OCI-LY3 (cell line): ENCODE results near the gene DEPP1.

Experiments used
- CTCF ChIP-seq: fragments of 200-600, 300-600 bp; sonication (generic); IDR thresholded peaks from 2 replicates; pipeline ENCODE4 v1.5.1; 2014; ENCODE audit warnings: antibody characterized with exemption, low read length, low read depth
- EZH2phosphoT487 ChIP-seq: fragments of 200-600 bp; shearing (Covaris generic); IDR thresholded peaks from 2 replicates; pipeline ENCODE4 v1.6.1; 2018; ENCODE audit warnings: antibody characterized with exemption, mixed run types, low read depth

- TF ChIP-seq CTCF (no peak), EZH2phosphoT487 (no peak)
These were observed 20.3 kb downstream of the DEPP1 start for GRCh38 chr10:44958196-44958897.
